Anterior cingulate cortex (tissue), 58 donors: ENCODE data around the gene CCDC6.

ENCODE experiments used
- DNase-seq, 58 donors: peaks; one replicate each; lab custom pipeline; 2025; lab: John Stamatoyannopoulos, UW

The CCDC6 gene

DNA sequence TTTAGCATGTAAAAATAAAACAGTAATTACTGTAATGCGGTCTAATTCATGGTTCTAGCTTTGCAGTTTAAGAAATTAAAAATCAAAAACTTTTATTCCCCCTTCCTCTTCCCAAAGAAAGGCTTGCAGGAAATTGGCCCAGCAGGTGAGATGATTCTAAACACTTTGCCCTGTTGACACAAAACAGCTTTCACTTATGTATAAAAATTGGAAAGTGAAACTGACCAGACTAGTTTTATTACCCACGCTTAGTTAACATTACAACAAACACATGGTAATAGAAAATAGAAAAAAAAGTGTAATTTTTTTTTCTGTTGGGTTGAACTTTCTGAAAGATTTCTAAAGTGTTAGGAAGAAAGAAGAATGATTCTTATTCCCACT is 1.2 kb upstream of the CCDC6 start:
- DNase-seq, result no peak

GRCh38 chr10:59905731-59906416 is 482 bp downstream of the CCDC6 start:
- DNase-seq, result peak in 3 of 58 donors; percentile 19 to 55 (median 52)

GRCh38 chr10:59905066-59905730 is 1.2 kb downstream of the CCDC6 start:
- DNase-seq, result peak in 16 of 58 donors; percentile 13 to 57 (median 26)

GRCh38 chr10:59904426-59905065 is 1.8 kb downstream of the CCDC6 start:
- no peak for DNase-seq

DNA sequence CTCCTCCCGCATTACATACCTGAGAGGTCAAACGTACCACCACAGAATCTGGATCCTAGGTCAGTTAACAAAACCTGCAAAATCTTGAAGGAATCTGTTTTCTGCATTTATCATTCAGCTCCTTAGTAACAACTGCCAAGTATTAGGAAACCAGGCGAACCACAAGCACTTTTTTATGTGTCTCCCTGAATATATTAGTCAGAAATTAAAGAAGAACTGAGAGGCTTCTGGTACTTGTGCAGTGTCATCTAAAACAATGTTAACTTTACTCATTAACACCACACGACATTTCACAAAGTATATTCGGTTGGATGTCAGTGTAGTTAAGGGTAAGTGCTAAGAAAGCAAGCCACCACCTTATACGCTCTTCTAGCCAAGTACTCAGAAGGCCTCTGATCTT is 2.5 kb downstream of the CCDC6 start:
- no peak for DNase-seq

- DNase-seq, result no peak
These were observed 4.3 kb downstream of the CCDC6 start for GRCh38 chr10:59902016-59902415.

DNA sequence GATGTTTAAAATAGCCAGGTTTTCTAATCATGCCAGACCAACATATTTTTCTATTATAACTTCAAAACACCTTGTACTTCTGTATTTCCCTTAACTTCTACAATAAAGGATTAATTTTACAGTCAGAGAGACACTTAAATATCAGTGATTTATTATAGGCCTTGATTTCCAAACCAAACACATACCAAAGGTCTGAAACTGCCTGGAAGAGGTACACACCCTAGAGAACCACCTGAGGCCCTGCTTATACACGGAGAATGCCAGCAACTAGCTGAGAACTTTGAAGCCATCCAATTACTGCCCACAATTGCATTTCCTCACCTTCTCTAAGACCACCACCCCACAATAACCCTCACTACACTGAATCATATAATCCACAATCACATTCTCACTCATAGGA is 4.9 kb downstream of the CCDC6 start:
- no peak for DNase-seq

- DNase-seq, result no peak
These were observed 6.2 kb downstream of the CCDC6 start for GRCh38 chr10:59900048-59900727.

- DNase-seq, result peak in 1 of 58 donors; percentile 6
These were observed 8.1 kb downstream of the CCDC6 start for GRCh38 chr10:59898125-59898835.

- DNase-seq, result peak in 5 of 58 donors; percentile 5 to 54 (median 16)
These were observed 10.2 kb downstream of the CCDC6 start for GRCh38 chr10:59896191-59896590.

GRCh38 chr10:59895629-59896116 is 10.7 kb downstream of the CCDC6 start:
- no peak for DNase-seq

DNA sequence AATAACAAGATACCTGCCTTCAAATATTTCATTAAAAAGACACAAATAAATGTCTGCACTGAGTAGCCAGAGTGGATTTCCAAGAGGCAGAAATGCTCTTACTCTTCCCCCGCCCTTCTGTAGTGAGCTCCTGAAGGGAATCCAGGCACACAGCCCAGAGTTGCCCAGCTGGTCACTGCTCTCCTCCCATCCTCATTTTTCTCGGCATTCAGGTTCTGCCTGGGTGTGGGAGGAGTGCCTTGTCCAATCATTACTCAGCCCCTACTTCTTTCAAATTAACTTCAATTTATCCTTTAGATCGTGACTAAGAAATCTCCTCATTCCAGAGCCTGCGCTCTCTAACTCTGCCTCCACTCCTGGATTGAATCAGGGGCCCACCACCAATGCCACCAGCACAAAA is 12.2 kb downstream of the CCDC6 start:
- DNase-seq, result peak in 50 of 58 donors; percentile 18 to 88 (median 62)

GRCh38 chr10:59892697-59893096 is 13.7 kb downstream of the CCDC6 start:
- no peak for DNase-seq

DNA sequence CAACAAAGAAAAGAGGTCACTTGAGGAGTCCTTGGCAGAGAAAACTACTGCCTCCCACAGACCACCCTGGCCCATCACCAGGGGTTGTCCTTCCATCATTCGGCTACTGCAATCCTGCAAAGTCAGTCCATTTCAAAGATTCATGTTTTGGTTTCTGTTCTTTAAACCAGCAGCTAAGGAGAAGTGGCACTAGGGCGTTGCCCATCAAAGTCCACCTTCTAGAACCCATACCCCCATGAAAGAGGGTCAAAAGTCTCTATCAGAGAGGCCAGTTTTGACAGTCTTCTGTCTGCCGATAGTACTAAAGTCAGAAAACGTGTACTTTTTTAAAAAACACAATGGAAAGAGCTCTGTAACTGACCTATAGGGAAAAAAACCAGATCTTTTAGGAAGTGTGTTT is 14.4 kb downstream of the CCDC6 start:
- DNase-seq, result no peak

GRCh38 chr10:59891349-59891748 is 15.0 kb downstream of the CCDC6 start:
- DNase-seq, result no peak

GRCh38 chr10:59888781-59889435 is 17.4 kb downstream of the CCDC6 start:
- peak in 1 of 58 donors; percentile 25 for DNase-seq

DNA sequence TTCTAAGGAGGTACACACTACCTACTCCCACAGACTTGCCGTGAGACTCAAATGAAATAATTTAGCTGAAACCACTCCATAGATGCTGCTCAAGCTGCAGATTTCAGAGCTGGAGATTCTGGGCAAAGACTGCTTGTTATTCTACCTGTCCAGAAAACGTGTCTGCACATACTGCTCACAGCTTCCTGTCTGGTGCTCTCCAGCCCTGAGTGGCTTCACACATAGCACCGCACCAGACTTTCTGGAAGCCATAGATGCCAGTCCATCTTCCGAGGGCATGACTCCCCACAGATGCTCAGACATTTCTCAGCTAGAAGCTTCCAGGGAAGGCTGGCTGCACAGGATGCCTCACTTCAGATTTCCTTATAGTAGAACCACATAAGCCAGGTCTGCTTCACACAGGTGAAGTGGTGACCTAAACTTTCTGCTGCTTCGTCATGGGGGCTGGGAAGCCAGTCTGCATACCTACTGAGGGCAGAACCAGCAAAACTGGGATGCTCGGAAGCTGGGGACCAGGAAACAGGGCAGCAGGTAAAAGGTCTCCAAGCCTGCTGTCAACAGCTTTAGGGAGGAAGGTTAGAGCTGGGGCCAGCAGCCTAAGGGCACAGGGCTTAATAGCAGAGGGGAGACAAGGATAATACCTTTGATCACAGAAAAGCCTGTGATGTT is 18.2 kb downstream of the CCDC6 start:
- no peak for DNase-seq

DNA sequence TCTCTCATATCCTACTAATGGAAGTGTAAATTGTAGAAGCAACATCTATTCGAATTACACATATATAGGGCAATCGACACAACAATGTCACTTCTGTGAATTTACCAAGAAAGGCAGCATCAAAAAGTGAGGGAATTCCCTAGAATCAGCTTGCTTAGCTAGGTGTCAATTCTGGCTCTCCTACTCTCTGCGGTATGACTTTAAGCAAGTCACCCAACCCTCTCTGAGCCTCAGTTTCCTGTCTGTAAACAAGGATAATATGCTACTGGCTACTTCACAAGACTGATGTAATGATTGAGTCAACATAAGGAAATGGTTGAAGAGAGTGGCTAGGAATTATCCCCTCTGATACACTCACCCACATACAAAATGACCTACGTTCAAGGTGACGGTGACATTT is 19.4 kb downstream of the CCDC6 start:
- DNase-seq, result no peak
